ENCODE measurements around the gene C2orf81.

DNA sequence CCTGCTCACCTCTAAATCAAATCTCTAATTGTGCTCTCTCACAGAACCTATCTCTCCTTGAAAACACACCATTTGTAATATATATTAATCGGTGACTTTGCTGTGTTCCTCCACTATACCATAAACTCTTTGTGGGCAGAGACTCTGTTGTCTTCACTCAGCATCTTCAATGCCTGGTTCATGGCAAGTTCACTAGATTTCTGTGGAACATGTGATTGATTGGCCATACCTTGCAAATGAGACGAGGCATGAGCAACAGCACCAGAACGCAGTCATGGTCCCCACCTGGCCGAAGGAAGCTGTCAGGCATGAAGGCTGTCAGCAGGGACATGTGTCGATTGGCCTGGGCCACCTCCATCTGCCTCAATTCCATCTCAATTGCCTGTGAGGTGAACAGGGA lies 52.9 kb downstream of the C2orf81 start:
- TF ChIP-seq CTCF (IDR thresholded peaks at IDR 0.05) (no peak), POLR2A (IDR thresholded peaks at IDR 0.05) (no peak)
